ENCODE results near the gene PIM3.
"Not testable (repeated sequence)": the region's sequence is repeated elsewhere in the genome, so short reads cannot be mapped to it uniquely, and the experiment has no call there.

PIM3 gene

DNA sequence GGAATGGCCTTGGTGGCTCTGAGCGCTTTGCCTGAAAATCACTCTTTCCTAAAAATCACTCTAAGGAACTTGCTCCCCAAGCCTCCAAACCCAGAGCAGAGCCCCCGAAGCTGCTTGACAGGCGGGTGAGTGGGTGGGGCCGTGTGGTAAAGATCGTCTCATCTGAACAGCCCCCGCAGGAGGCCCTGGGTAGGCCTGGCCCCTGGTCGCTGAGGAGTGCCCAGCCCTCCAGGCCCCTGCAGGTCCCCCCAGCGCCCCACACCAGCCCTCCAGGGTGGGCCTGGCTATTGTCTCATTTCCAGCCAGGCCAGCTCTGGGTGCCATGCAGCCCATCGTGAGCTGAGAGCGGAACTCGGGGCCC, 17.2 kb upstream of the PIM3 start:
- no peak for DNase-seq (ENCODE audit: low read depth, low spot score)

DNA sequence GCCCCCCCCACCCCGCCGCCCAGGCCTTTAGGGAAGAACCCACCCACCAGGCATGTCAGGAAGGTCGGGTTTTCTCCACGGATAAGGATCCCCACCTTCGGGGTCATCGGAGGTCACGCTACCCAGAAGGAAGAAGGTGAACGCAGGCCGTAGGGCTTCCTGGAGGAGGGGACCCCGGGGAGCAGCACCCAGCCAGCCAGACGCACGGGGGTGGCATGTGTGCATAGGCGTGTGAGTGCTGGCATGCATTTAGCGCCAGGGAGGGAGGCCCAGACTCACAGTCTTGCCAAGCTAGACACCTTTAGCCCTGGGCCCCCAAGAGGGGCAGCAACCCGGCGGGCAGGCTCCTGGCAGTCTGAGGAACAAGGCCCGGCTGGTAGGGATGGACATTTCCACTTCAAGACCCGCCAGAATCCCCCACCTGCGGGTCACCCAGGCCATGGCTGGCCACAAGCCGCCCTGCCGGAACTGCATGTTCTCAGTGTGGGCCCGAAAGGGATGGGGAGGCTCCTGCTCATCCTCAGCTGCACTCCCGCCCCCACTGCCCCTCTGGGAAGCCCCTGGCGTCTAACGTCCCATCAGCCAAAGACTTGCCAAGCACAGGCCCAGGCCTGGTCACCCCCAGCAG, 16.7 kb upstream of the PIM3 start:
- no peak for DNase-seq (ENCODE audit: low read depth, low spot score)

DNA sequence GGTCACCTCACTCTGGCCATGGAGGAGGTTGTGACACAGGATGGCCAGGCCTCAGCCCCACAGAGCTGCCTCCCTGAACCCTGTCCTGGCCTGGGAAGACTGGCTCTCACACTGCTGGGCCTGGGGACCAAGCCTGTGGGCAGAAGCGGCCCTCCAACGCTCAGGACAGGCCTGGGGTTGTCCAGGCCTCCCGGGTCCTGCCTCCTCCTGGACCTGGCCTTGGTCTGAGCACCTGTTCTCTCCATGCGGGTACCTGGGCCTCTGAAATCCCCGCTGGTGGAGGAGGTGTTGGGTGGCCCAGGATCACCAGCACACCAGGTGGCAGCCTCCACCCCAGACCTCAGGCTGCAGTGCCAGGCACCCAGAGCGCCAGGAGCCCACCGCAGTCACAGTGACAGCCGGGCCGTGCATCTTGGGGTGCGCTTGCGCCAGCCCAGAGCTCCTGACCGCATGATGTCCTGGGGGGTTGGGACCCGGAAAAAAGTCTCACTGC, 16.1 kb upstream of the PIM3 start:
- DNase-seq (ENCODE audit: low read depth, low spot score), result no peak

DNA sequence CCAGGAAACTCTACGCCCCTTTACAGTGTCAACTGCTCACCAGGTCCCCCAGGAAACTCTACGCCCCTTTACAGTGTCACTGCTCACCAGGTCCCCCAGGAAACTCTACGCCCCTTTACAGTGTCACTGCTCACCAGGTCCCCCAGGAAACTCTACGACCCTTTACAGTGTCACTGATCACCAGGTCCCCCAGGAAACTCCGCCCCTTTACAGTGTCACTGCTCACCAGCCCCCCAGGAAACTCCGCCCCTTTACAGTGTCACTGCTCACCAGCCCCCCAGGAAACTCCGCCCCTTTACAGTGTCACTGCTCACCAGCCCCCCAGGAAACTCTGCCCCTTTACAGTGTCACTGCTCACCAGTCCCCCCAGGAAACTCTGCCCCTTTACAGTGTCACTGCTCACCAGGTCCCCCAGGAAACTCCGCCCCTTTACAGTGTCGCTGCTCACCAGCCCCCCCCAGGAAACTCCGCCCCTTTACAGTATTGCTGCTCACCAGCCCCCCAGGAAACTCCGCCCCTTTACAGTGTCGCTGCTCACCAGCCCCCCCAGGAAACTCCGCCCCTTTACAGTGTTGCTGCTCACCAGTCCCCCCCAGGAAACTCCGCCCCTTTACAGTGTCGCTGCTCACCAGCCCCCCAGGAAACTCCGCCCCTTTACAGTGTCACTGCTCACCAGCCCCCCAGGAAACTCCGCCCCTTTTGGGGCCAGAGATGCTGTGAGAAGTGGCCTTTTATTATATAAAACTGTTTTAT, 15.4 kb upstream of the PIM3 start:
- DNase-seq (ENCODE audit: low read depth, low spot score), result not testable (repeated sequence)

DNA sequence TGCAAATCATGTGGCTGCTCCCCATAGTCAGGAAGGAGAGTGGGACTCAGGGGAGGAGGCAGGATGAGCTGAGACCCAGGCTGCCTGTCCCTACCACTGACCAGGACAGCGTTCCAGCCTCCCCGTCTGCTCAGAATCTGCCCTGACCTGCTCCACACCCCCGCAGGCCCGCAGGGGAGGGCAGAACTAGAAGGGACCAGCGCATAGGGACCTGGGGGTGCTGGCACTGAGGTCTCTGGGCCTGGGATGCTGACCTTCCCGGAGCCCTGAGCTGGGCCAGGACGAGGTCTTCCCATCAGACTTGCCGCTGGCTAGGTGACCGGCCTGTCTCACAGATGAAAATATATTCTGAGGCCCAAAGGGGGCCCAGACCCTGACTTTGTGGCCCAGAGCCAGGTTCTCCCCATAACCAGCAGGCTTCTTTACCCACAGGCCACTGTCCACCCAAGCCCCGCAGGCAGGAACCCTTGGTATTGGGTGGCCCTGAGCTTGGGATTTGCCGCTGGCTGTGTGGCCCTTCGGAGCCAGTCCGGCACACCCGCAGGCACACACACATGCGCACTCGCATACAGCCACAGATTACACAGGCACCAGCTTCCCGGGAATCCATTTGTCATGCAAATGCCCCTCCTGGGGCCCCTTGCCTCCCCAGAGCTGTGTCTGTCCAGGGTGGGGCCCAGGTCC, 13.8 kb upstream of the PIM3 start:
- DNase-seq (ENCODE audit: low read depth, low spot score), result no peak

DNA sequence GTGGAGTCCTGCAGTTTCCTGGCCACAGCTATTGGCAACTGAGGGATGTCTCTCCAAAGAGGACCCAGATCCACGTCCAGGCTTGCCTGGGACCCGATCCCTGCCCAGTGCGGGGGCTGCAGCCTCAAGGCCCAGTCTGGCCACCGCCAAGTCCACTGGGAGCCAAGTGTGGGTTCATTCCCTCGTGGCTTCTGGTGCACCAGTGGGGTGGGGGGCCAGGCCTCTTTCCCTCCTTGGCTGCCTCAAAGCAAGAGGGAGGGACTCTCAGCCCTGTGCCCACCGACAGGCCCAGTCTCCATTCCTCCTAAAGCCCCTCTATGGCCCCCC, 13.3 kb upstream of the PIM3 start:
- DNase-seq (ENCODE audit: low read depth, low spot score), result no peak

DNA sequence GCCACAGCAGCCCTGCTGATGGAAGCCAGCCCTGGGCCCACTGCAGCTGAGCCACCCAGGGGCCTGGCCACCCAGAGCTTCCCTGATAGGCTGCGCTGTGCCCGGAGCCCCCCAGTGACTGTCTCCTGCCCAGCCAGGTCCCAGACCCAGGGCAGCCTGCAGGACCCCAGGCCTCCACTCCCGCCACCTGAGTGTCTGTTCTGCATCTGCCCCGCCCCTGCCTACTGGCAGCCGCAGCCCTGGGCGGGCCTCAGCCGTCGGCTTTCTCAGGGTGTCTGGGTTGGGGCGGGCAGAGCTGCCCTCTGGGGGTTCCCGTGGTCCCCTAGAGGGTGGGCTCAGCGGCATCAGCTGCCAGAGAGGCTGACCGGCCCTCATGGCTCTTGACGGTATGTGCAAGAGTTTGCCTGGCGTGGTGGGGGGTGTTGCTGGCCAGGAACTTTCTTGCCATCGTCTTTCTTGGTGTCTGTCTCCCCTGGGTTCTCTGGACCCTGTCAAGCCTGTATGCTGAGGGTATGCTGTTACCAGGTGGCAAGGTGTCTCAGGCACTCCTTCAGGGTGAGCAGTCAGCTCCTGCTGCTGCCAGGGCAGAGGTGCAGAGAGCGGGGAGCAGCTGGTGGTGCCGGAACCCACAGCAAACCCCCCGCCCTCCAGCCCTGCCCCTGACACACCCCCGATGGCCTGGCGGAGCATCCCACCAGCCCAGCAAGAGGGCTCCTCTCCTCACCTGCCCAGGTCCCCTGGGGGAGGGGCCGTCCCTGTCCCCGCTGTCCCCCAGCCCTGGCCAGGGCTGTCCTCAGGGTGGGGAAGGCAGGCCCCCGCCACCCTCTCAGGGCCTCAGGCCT, 12.2 kb upstream of the PIM3 start:
- DNase-seq (ENCODE audit: low read depth, low spot score), result no peak

DNA sequence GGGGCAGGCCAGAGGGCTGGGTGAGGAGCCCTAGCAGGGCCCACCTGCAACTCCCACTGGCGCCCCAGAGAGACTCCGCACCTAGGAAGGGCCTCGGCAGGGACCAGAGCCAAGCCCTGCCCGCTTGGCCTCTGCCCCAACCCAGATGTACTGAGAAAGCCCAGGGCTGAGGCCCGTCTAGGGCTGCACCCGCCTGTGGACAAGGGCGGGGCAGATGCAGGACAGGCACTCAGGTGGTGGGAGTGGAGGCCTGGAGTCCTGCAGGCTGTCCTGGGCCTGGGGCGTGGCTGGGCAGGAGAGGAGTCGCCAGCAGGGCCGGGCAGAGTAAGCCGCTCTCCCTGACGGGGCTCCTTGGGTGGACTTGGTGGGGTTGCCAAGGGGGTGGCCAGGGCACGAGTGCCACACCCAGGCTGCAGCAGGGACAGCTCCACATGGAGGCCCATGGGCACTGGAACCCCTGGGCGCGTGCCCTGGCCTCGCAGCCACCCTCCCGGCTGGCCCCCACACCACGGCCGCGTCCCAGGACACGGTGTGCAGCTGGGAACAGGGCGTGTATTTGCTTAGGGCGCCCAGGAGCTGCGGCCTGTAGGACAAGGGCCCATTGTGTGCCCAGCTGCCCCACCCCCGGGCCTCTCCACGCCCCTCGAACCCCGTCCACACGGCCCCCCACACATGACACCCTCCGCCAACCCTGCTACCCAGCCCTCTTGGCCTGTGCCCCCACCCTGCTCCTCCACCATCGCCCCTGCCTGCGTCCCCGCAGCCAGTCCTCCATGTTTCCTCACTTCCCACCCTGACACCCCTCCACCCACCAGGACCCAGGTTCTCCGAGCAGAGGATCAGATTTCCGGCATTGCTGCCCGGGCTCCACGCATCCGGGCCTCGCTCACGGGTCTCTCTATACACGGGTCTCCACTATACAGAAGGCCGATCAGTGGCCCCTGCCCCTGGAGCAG, 11.3 kb upstream of the PIM3 start:
- DNase-seq (ENCODE audit: low read depth, low spot score), result no peak

DNA sequence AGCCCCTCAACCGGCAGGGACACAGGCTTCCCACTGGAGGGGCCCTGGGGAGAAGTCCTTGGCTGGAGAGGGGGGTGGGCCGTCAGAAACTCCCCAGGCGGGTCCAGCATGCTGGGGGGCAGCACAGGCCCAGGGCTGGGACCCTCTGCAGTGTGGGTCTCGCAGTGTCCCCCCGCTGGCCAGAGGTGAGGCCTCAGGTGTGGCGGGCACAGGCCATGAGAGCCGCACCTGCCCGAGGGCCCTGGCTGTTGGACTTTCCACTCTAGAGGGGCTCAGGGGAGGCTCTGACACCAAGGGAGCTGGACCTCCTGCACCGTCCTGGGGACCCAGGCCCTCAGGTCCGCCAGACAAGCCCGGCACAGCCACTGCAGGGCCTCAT, 10.7 kb upstream of the PIM3 start:
- DNase-seq (ENCODE audit: low read depth, low spot score), result no peak

DNA sequence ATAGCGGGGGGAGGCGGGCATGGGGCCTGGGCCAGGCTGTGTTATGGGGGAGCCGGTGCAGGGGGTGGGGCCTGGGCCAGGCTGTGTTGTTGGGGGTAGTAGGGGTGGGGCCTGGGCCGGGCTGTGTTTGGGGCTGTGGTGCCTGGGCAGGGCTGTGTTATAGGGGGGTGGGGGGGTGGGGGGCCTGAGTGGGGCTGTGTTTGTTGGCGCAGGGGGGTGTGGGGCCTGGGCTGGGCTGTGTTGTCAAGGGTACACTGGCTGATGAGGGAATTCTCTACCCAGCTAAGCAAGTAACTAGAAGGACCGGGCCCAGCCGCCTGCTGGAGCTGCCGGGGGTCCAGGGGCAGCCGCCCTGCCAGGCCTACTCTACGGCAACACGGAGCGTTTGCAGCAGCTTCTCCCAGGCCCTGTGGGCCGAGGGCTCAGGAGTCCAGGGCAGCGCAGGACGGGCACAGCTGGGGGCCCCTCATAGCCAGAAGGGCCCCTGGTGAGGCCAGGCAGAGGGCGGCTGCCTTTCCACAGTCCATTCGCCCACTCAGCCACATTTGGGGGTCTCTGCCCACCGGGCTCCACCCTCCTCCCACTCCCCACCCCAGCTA, 10.1 kb upstream of the PIM3 start:
- DNase-seq (ENCODE audit: low read depth, low spot score), result no peak

DNA sequence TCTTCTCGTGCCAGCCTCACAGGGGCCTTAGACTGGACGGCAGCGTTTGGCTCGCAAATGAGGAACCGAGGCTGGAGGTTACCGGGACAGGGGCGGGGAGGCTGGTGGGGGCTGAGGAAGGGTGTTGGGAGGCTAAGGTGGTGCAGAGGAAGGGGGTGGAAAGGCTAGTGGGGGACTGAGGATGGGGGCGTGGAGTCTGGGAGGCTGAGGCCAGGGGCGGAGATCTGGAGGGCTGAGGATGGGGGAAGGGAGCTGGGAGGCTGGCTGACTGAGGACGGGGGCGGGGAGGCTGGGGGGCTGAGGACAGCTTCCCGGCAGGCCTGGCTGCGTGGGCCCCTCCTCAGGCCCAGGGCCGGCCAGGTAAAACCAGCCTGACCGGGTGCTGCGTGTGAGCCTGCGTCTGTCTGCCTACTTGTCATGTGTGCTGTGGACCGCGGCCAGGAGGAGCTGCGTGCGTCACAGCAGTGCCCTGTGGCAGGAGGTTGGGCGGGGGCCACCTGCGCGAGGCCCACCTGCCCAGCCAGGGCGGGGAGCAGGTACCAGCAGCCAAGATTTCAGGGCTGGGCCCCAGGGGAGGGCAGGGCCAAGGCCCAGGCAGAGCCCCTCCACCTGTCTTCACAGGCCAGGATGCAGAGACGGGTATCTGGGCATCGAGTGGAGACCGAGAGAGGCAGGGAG, 9.4 kb upstream of the PIM3 start:
- no peak for DNase-seq (ENCODE audit: low read depth, low spot score)

DNA sequence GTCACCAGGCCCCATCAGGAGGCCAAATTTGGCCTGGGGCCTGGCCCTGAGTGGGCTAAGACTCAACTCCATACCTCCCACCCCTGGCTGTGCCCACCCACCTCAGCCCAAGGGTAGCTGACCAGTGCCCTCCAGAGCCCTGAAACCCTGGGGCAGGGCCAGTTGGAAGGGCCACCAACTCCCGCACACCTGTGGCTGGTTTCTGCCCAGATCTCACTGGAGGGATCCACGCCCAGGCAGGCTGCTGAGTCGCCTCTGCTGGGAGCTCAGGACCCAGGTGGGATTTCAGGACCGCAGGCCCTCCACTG, 8.9 kb upstream of the PIM3 start:
- DNase-seq (ENCODE audit: low read depth, low spot score), result no peak

DNA sequence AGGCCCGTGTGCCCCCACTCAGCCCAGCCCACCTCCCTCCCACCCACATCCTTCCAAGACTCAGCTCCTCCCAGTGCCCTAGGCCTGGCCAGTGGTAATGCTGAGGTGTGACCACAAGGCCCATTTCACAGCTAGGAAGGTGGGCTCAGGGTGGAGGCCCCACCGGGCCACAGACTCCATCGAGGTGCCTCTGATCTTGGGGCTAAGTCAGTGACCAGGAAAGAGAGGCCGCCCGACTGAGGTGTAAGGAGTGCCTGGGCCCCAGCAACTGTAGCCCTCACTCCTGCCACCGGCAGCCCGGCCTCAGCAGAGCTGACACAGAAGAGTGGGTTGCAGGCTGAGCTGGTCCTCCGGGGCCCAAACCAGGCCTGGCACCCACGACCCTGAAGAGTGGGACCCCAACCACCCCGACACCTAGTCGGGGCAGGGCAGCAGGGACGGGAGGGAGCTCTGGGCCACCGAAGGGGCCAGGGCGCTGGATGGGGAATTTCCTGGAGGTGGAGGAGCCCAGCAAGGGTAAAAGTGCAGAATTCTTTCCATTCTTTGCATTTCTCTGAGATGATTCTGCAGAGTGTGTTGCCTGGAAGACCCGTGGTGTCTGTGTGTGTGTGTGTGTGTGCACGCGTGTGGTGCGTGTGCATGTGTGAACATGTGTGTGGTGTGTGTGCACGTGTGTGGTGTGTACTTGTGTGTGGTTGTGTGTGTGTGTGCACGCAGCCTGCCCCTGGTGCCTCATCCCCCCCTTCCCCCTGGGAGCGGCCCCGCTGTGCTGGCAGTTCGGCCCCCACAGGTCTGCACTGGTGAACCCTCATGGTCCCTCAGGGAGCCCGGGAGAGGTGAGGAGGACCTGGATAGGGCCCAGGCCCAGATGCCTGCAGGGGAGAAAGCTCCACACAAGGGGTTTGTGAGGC, 8.3 kb upstream of the PIM3 start:
- no peak for DNase-seq (ENCODE audit: low read depth, low spot score)

DNA sequence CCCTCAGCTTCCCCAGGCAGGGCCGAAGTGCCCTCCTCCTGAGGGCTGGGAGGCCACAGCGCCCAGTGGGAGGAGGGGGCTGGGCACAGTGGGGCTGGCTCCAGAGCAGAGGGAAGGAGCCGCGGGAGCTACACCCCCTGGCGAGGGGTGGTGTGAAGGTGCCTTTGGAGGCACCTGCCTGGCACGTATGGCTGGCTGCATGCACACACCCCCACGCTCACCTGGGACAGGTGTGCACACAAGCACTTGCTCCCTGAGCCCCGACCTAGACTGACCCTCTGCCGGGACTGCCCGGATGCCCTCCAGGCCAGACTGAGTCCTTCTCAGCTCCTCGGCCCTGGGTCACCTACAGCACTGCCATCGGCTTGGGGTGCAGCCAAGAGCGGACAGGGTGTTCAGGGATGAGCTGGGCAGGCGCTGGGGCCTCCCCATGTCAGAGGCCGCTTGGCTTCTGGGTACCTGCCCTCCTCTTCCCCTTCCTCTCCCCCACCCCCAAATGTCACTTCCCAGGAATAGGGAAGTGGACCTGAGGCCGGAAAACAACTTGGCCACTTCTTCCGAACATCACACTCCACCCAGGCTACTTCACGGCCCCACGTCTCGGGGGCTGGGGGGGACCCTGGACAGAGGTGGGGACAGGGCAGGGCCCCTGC, 7.4 kb upstream of the PIM3 start:
- DNase-seq (ENCODE audit: low read depth, low spot score), result no peak

DNA sequence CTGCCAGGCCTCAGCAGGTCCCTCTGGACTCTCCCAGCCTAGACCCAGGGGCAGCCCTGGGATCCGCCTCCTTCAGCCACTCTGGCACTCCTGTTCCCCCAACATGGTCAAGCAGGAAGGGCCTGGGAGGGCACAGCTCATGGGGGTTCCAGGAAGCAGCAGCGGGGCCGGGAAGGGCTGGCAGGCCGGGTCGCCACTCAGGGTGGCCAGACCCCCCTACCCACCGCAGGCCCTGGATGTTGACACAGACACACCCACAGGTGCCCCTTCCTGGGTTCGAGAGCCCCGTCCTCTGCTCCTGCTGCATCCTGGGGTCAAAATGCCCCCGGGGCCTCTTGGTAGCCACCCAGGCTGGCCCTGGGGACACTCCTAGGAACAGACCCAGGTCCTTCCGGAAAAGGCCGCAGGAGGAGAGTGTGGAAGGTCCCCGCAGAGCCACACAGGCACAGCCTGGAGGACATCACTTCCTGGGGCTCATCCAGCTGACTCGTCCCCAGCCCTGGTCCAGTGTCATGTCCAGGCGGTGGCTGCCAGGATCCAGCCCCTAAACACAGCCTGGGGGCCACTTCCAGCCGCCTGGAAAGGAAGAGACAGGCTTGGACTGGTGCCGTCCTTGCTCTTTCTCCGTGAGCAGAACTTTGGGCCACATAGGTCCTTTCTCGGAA, 6.8 kb upstream of the PIM3 start:
- DNase-seq (ENCODE audit: low read depth, low spot score), result no peak

DNA sequence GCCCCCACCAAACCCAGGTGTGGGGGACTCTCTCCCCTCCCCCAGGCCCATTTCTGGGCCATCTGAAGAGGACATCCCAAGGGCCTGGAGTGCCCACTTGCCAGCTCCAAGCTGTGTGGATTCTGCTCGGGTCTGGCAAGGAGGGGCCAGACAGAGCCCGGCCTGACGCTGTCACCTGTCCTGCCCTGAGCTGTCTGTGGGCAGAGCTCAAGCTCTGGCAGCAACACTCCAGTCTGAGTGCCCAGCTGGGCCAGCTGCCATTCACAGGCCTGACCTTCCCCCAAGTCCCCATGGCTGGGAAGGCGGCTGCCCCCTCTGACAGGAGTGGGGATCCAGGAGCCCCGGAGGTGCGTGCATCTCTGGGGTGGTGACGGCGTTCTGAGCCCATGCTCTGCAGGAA, 6.2 kb upstream of the PIM3 start:
- no peak for DNase-seq (ENCODE audit: low read depth, low spot score)

DNA sequence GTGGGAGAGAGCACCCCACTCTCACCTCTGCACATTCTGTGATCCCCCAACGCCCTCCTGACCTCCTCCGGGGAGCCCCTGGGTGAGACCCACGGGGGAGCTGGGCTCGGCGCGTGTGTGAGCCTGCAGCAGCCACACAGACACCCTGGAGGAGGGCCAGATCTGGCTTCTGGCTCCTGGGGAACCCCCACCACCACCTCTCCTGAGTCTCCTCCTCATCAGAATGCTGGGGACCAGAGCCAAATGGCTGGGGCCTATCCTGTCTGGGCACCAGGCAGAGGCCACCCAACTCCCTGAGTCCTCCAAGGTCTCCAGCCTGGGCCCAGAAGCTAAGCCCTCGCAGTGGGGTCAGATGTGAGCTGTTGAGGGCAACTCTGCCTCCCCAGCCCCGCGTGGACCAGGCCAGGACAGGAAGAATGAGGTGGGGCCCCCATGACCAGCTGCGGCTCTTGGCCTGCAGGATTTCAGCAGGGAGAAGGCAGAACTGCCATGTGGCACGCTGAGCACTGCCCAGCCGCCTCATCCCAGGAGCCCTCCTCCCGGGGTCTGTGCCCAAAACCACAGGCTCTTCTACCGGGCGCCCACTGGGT, 5.5 kb upstream of the PIM3 start:
- DNase-seq (ENCODE audit: low read depth, low spot score), result no peak
